Measurements from ENCODE around the gene INSC.

Gene INSC

GRCh38 chr11:15288863-15289262 is 174.1 kb downstream of the INSC start:
- FAIRE-seq (no peak), DNase-seq (ENCODE audit: low spot score) (no peak)

GRCh38 chr11:15289723-15290122 is 175.0 kb downstream of the INSC start:
- FAIRE-seq, result no peak

GRCh38 chr11:15291885-15292284 is 177.2 kb downstream of the INSC start:
- DNase-seq (ENCODE audit: low spot score) (no peak), FAIRE-seq (no peak)

More at GRCh38 chr11:15289723-15290122, 175.0 kb downstream of the INSC start:
- DNase-seq (ENCODE audit: low spot score), result no peak

- FAIRE-seq (no peak), DNase-seq (ENCODE audit: low spot score) (no peak)
Observed at GRCh38 chr11:15293975-15294620, 179.4 kb downstream of the INSC start.

GRCh38 chr11:15295695-15296094 is 181.0 kb downstream of the INSC start:
- no peak for FAIRE-seq
- DNase-seq (ENCODE audit: low spot score), result no peak

All from RCC 7860 (cell line).